HG02588 (cell line): ENCODE results near the gene SLC49A3.
"Not testable (repeated sequence)": the region's sequence is repeated elsewhere in the genome, so short reads cannot be mapped to it uniquely, and the experiment has no call there.

Experiments
- ATAC-seq: cut with Tn5 transposase; IDR thresholded peaks from one replicate; pipeline ENCODE4 v1.9.1; 2021; ENCODE audit warnings: mild to moderate bottlenecking, moderate library complexity; ENCODE audit not compliant: unreplicated experiment

SLC49A3 gene

GRCh38 chr4:681736-682451, 7.1 kb downstream of the SLC49A3 start:
- ATAC-seq, result no peak

GRCh38 chr4:680928-681645, 7.9 kb downstream of the SLC49A3 start:
- no peak for ATAC-seq

- no peak for ATAC-seq
Measured at GRCh38 chr4:680551-680927, 8.4 kb downstream of the SLC49A3 start.

- no peak for ATAC-seq
Measured at GRCh38 chr4:680091-680490, 8.9 kb downstream of the SLC49A3 start.

GRCh38 chr4:679629-680028, 9.3 kb downstream of the SLC49A3 start:
- ATAC-seq, result no peak

GRCh38 chr4:679104-679481, 9.9 kb downstream of the SLC49A3 start:
- no peak for ATAC-seq

- no peak for ATAC-seq
Measured at GRCh38 chr4:678331-679103, 10.4 kb downstream of the SLC49A3 start.

GRCh38 chr4:677431-678293, 11.3 kb downstream of the SLC49A3 start:
- ATAC-seq, result no peak

GRCh38 chr4:676871-677235, 12.1 kb downstream of the SLC49A3 start:
- no peak for ATAC-seq

GRCh38 chr4:675980-676870, 12.7 kb downstream of the SLC49A3 start:
- no peak for ATAC-seq

- ATAC-seq, result peak; percentile 4
Measured at GRCh38 chr4:675036-675882, 13.7 kb downstream of the SLC49A3 start.

- peak; percentile 78 for ATAC-seq
Measured at GRCh38 chr4:674172-675035, 14.5 kb downstream of the SLC49A3 start, which contains the start of the genes ATP5ME and MYL5. Gene ATP5ME (minus strand): TSS chr4:674276. CDS start chr4:674247, 29 bp downstream. Gene MYL5 (plus strand): TSS chr4:674542. CDS start chr4:678027, 3,485 bp downstream.

- ATAC-seq, result no peak
Measured at GRCh38 chr4:673349-674091, 15.4 kb downstream of the SLC49A3 start.

GRCh38 chr4:671769-672168, 17.2 kb downstream of the SLC49A3 start:
- no peak for ATAC-seq

- not testable (repeated sequence) for ATAC-seq
Measured at GRCh38 chr4:669806-670559, 19.0 kb downstream of the SLC49A3 start.

- ATAC-seq, result not testable (repeated sequence)
Measured at GRCh38 chr4:668219-668618, 20.7 kb downstream of the SLC49A3 start.
